GM18507 (cell line): ENCODE results near the gene RASA3.

Experiments used
- DNase-seq: peaks from one replicate; pipeline ENCODE4 v3.0.0; 2011; ENCODE audit warnings: low read depth; ENCODE audit not compliant: insufficient read length; ENCODE audit errors: extremely low spot score
- FAIRE-seq: peaks from 2 replicates; lab custom pipeline; 2011; peaks lifted over from hg19 to GRCh38; lab: Jason Lieb, UNC

The RASA3 gene

GRCh38 chr13:113939129-113939943 lies 193.1 kb downstream of the RASA3 start:
- FAIRE-seq: no peak
- DNase-seq: no peak

DNA sequence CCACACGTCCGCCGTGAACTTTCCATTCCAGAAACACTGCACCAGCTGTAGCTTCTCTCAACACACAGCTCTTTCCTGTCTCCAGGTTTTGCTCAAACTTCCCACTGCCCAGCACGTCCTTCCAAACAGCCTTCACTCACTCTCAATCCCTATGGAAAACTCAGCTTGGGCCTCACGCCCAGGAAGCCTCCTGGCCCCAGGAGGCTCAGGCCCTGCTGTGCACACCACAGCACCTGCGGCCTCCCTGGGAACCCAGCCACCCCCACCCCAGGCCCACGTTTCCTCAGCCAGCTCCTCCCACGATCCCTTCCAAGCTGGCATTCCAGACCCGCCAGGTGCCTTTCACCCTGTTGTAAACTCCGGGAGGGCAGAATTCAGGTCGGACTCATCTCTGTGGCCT lies 193.7 kb downstream of the RASA3 start:
- DNase-seq: no peak

DNA sequence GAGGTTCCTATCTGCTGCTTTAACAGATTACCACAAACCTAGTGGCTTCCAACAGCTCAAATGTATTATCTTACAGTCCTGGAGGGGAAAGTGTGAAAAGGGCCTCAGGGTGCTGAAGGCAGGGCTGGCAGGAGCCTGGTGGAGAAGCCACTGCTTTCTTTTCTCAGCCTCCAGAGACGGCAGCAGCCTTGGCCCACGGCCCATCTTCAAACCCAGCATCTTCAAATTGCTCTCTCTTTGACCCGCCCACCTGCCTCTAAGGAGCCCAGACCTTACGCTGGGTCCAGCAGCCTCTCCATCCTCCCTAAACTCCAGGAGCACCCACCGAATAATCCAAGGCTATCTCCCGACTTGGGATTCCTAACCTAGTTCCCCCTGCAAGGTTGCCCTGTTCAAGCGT lies 194.2 kb downstream of the RASA3 start:
- FAIRE-seq (no peak), DNase-seq (no peak)

More for the DNA sequence above, 193.7 kb downstream of the RASA3 start:
- FAIRE-seq: no peak

DNA sequence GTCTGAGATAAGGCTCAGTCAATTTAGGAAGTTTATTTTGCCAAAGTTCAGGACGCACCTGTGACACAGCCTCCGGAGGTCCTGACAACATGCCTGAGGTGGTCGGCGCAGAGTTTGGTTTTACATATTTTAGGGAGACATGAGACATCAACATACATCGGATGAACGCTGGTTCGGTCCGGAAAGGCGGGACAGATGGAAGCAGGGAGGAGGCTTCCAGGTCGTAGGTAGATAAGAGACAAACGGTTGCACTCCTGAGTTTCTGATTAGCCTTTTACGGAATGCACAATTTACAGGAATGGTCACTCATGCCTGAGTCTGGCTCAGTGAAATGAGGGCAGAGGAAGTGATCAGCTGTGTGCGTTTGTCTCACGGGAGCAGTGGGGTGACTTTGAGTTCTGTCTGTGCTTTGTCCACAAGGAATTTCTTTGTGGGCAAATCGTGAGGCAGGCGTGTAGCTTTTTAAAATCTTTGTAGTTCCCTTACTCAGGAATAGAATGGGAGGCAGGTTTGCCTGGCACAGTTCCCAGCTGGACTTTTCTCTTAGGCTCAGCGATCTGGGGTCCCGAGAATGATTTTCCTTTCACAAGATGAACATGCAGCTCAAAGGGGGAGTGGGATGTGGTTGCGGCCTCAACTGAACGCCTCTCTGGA lies 194.8 kb downstream of the RASA3 start:
- FAIRE-seq: no peak
- DNase-seq: no peak

GRCh38 chr13:113937073-113937472 lies 195.3 kb downstream of the RASA3 start:
- DNase-seq: no peak

DNA sequence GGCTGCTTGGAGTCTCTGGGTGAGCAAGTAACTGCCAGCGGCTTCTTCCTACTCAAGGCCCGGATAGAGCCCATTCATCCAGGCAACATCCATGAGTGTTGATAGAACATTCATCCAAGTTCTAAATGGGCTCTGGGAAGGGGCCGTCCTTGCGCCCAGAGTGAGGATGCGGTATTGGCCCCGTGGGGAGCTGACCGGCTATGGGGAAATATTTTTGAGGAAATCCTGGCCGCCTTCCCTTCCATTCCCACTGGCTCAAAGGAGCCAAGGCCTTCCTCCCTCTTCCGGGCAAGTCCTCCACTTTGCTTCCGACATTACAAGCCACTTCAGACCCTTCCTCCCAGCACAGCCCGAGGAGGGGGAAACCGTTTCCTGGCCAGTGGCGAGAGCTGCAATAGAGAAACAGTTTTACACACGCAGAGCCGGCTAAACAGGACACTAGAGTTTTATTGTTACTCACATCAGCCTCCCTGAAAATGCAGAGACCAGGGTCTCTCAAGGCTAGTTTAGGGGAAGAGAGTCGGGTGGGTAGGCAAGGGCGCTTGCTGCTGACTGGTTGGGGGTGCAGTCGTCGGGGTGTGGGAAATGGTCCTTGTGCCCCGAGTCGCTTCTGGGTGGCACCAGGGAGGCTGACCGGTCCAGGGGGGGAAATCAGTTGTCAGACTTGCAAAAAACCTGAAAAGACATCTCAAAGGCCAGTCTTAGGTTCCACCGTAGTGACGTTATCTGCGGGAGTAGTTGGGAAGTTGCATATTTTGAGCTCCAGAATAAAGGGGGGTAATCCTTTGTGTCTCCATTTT lies 196.1 kb downstream of the RASA3 start:
- DNase-seq (no peak), FAIRE-seq (no peak)

More at GRCh38 chr13:113937073-113937472, 195.3 kb downstream of the RASA3 start:
- FAIRE-seq: no peak

- FAIRE-seq: no peak
- no peak for DNase-seq
Observed at GRCh38 chr13:113935001-113935844, 197.2 kb downstream of the RASA3 start.

DNA sequence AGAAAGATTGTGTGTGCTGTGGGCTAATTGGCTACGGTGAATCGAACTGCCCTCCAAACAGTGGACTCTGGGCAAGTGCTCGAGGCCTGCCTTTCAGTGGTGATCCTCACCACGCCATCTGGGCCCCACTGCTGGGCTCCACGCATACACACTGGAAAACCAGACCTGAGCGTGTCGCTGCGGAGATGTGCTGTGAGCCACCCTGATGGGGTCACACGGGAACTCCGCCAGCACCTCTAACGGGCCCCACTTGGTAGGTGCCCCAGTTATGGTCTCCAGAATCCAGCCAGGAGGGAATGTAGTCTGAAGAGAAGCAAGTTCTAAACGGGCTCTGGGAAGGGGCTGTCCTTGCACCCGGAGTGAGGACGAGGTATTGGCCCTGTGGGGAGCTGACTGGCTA lies 197.8 kb downstream of the RASA3 start:
- no peak for FAIRE-seq
- DNase-seq: no peak

DNA sequence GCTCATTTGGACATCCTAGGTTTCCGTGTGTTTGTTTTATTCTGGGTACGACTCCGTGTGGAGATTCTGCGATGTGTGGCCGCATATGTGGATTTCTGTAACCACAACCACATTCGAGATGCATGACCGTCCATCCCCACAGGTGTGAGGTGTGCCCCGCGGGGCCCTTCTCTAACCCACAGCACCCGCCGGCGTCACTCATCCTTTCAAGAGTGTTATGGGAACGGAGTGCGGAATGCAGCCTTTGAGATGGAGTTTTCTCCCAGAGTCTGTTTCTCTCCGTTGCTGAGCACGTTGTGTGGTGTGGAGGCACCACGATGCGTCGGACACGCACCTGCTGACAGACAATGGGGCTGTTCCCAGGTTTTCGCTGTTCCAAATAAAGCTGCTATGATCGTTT lies 198.5 kb downstream of the RASA3 start:
- FAIRE-seq (no peak), DNase-seq (no peak)

GRCh38 chr13:113931841-113932459 lies 200.5 kb downstream of the RASA3 start:
- FAIRE-seq: no peak
- DNase-seq: no peak

DNA sequence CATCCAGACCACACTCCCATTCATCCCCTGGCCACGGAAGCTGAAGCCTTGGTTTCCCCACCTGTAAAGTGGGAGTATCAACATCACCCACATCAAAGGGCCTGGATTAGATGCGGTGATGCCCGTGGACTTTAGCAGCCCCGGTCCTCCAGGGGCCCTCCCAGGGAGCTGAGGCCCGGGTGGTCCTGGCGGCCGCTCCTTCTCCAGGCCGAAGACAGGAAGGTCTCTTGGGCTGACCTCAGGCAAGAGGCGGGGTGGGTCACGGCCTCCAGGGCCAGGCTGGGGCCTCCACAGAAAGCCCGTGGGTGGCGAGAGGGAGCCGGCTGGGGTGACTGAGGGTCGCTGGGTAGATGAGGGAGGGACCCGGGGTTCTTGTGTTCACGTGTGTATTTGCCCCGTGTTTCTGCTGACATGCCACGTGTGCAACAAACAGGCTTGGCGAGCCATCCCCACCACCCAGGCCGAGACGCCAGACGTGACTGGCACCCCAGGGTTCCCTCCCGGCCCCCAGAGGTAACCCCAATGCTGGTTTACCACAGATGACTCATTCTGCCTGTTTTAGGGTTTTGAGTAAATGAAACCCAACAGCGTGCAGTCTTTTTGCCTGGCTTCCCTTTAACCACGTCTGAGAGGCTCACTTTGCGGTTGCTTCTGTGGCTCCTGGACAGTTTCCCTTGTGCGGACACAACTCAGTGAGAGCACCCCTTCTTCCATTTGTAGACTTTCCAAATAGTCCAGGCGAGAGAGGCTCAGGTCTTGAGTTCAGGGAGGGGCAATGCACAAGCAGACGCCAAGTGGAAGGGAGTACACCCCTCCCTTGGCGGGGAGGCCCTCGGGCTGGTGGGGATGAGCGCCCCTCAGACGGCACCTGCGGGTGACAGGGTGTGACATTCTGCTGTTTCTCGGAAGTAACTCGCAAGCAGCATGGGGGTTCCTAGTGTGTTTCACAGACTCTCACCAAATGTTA lies 201.5 kb downstream of the RASA3 start:
- DNase-seq: no peak
- FAIRE-seq: no peak

- DNase-seq (no peak), FAIRE-seq (no peak)
Observed at GRCh38 chr13:113929628-113930615, 202.5 kb downstream of the RASA3 start.

DNA sequence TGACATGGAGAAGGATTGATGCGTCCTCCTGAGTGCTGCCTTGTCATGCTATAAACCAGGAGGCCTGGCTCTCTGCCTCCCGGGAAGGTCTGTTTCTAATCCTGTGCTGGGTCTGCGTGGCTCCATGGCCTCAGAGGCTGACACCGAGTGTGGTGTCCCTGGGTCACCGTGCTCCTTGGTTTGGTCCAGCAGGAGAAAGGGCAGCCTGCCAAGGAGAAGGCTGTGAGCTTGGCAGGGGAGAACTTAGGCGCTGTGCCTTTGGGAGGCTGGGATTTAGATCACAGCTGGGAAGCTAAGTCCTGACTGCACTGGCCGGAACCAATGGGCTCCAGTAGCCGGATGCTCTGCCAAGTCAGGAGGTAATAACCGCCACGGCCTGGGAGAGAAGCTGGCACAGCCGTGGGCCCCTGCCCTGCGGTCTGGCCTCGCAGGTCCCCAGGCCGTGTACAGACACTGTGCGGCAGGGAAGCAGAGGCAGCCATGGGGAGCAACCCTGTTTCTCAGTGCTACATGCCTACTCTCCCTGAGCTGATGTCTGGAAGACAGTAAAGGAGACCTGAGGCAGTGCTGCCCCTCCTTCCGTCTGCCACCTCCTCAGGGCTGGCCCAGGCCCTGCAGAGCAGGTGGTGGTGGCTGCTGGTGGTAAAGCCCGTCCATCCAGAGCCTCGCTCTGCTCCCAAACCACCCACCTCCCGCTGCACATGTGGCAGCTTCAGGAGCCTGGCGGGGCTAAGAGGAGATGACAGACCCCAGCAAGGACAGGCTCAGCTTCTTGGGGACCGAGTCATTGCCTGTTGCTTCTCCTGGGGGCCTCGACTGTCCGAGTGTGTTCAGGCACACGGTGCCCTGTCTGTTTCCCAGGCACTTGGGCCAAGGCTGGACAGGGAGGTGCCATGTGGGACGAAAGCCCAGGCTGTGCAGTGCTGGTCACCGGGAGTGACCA lies 203.5 kb downstream of the RASA3 start:
- DNase-seq (no peak), FAIRE-seq (no peak)
